MM.1S (cell line): Measurements from ENCODE around the gene FAM110A.

Source experiments
- EZH2 ChIP-seq: fragments of 300-600 bp; sonication (generic); optimal IDR thresholded peaks from 2 replicates; pipeline ENCODE3; 2017; ENCODE audit warnings: low read depth, mild to moderate bottlenecking, antibody characterized with exemption, low read length, mixed read lengths
- EZH2phosphoT487 ChIP-seq: fragments of 300-600 bp; sonication (generic); IDR thresholded peaks from 2 replicates; pipeline ENCODE4 v1.6.1; 2018; ENCODE audit warnings: antibody characterized with exemption, low read length
- TF ChIP-seq, protein P1 (sequence below): fragments of 300-600 bp; sonication (generic); IDR thresholded peaks from 2 replicates; pipeline ENCODE4 v1.5.1; 2016; ENCODE audit warnings: antibody characterized with exemption, low read length, mixed read lengths

- TF ChIP-seq, protein P1, sequence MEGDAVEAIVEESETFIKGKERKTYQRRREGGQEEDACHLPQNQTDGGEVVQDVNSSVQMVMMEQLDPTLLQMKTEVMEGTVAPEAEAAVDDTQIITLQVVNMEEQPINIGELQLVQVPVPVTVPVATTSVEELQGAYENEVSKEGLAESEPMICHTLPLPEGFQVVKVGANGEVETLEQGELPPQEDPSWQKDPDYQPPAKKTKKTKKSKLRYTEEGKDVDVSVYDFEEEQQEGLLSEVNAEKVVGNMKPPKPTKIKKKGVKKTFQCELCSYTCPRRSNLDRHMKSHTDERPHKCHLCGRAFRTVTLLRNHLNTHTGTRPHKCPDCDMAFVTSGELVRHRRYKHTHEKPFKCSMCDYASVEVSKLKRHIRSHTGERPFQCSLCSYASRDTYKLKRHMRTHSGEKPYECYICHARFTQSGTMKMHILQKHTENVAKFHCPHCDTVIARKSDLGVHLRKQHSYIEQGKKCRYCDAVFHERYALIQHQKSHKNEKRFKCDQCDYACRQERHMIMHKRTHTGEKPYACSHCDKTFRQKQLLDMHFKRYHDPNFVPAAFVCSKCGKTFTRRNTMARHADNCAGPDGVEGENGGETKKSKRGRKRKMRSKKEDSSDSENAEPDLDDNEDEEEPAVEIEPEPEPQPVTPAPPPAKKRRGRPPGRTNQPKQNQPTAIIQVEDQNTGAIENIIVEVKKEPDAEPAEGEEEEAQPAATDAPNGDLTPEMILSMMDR = no peak
- TF ChIP-seq EZH2phosphoT487 (no peak), EZH2 (no peak)
These were observed 13.4 kb downstream of the FAM110A start for GRCh38 chr20:846894-847278.
